Spleen (tissue), 7 donors: ENCODE measurements around the gene SLC12A5.

ENCODE experiments used
- CTCF ChIP-seq, 11 experiments: fragments of 200-600 bp in 7 of 11; fragments of 450-650 bp in 4 of 11; sonication (generic) in 4 of 11; IDR thresholded peaks in 8 of 11; conservative IDR thresholded peaks in 3 of 11; 1 replicate in 7 of 11; 2 replicates in 4 of 11; pipeline versions ENCODE4 v1.4.0 to v1.8.0; 2016 to 2021; ENCODE audit warnings: antibody characterized with exemption in 11 of 11, inconsistent platforms in 4 of 11, mild to moderate bottlenecking in 1 of 11
- POLR2A ChIP-seq, 3 donors: fragments of 450-650 bp; IDR thresholded peaks; one replicate each; pipeline ENCODE4 v1.5.1; 2017; ENCODE audit warnings: antibody characterized with exemption in 3 of 3, mild to moderate bottlenecking in 1 of 3
- POLR2AphosphoS5 ChIP-seq, 3 donors: sonication (generic); formaldehyde crosslinking; IDR thresholded peaks; one replicate each; pipeline ENCODE4 v1.5.1; 2017; ENCODE audit warnings: antibody characterized with exemption in 3 of 3
- donor health status: DM: no; HTN: no; CAD: no; lungs with moderate emphysema.
- donor health status: DM: no; HTN: no; CAD: no.
- donor health status: DM: no; HTN: no; CAD: no.

- TF ChIP-seq POLR2AphosphoS5 (IDR thresholded peaks at IDR 0.05): no peak
- no peak for TF ChIP-seq CTCF (IDR thresholded peaks at IDR 0.05 in 8 of 11, conservative IDR thresholded peaks at IDR 0.05 in 3 of 11)
- no peak for TF ChIP-seq POLR2A (IDR thresholded peaks at IDR 0.05)
Observed at GRCh38 chr20:46035253-46035652, 6.2 kb downstream of the SLC12A5 start.
